ENCODE measurements around the gene ZNF157.
A peak's percentile ranks its signal among the peaks of the same experiment; 100 is the strongest.
"Not testable (repeated sequence)": the region's sequence is repeated elsewhere in the genome, so short reads cannot be mapped to it uniquely, and the experiment has no call there.

The ZNF157 gene

DNA sequence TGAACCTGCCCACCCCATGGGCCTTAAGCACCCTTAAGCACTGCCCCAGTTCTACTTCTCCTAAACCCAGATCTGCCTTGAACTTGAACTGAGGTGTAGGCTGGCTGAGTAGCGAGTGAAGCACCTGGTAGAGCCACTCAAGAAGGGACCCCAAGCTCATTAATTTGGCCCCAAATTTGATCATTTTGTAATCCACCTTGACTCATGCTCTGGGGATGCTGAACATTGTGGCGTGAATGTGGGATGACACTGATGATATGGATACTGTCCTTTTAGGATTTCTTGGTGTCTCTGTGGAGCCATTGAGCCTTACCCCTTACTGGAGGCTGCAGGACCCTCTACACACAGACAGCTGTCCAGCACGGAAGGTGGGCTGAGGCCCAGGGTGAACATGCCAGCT is at the start of gene ZNF157:
Gene ZNF157 (plus strand): TSS at position 301 of the 400 bp plus-strand sequence. CDS start 91 bp downstream, at position 392.
- TF ChIP-seq, protein P1, sequence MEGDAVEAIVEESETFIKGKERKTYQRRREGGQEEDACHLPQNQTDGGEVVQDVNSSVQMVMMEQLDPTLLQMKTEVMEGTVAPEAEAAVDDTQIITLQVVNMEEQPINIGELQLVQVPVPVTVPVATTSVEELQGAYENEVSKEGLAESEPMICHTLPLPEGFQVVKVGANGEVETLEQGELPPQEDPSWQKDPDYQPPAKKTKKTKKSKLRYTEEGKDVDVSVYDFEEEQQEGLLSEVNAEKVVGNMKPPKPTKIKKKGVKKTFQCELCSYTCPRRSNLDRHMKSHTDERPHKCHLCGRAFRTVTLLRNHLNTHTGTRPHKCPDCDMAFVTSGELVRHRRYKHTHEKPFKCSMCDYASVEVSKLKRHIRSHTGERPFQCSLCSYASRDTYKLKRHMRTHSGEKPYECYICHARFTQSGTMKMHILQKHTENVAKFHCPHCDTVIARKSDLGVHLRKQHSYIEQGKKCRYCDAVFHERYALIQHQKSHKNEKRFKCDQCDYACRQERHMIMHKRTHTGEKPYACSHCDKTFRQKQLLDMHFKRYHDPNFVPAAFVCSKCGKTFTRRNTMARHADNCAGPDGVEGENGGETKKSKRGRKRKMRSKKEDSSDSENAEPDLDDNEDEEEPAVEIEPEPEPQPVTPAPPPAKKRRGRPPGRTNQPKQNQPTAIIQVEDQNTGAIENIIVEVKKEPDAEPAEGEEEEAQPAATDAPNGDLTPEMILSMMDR (IDR thresholded peaks at IDR 0.05; ENCODE audit: low read depth, low read length), result no peak
- DNase-seq (ENCODE audit: extremely low read depth, low read depth), result no peak

DNA sequence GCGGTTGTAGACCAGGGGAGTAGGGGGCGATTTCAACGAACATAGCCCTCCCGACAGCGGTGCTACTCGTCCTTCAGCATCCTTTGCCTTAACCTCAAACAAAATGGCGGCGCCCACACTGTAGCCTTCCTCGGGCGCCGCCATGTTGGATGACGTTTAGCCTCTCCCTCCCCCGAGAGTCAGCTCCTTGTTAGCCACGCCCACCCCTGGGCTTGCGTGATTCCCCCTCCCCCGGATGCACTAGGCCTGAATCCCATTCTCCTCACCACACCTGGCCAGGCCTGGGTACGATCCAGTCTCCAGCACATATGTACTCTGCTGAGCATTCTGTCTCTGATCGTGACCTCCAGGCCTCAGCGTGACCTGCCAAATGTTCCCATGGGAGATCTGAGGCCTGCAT is 49.0 kb upstream of the ZNF157 start:
- TF ChIP-seq, protein P1 (IDR thresholded peaks at IDR 0.05; ENCODE audit: low read depth, low read length), result no peak
- DNase-seq (ENCODE audit: extremely low read depth, low read depth), result peak; percentile 10

DNA sequence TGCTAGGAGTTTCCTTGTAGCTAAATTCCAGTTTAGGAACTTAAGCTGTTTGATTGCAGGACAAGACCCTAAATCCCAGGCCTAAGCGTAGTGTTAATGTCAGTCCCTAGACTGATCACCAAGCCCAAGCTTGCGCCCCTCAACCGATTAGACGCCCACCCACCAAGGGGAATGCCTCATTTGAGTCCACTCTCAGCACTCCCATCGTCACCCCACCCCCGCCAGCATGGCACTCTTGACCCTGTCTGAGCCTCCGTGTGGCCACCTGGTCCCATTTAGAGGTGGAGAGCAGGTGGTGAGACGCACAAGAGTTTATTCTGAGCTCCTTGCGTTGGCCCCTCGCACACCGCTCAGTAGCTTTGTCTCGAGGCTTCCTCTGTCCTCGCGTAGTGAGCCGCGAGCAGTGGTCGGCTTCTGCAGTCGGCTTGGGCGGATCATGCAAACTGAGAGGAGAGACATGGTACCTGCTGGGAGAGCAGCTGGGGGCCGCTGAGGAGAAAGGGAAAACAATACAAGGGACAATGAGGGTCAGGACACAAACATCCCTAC is 48.5 kb upstream of the ZNF157 start:
- no peak for DNase-seq (ENCODE audit: extremely low read depth, low read depth)

DNA sequence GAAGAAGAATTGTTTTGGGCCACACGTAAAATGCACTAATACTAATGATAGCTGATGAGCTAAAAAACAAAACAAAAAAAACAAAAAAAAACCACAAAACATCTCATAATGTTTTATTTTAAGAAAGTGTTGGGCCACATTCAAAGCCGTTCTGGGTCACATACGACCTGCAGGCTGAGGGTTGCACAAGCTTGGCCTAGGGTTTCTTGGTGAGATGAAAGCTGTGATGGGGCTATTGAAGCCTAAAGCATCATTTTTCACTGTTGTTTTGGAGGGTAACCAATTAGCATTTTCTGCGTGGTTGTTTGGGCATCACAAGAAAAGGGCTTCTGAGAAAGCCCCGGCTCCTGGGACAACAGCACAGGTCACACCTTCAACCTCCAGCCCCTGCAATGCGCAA is 42.5 kb upstream of the ZNF157 start:
- DNase-seq (ENCODE audit: extremely low read depth, low read depth), result no peak
- TF ChIP-seq, protein P1 (IDR thresholded peaks at IDR 0.05; ENCODE audit: low read depth, low read length), result no peak

More for the DNA sequence above, 48.5 kb upstream of the ZNF157 start:
- TF ChIP-seq, protein P1 (IDR thresholded peaks at IDR 0.05; ENCODE audit: low read depth, low read length), result no peak

GRCh38 chrX:47332729-47333128 is 37.6 kb upstream of the ZNF157 start:
- DNase-seq (ENCODE audit: extremely low read depth, low read depth), result not testable (repeated sequence)

DNA sequence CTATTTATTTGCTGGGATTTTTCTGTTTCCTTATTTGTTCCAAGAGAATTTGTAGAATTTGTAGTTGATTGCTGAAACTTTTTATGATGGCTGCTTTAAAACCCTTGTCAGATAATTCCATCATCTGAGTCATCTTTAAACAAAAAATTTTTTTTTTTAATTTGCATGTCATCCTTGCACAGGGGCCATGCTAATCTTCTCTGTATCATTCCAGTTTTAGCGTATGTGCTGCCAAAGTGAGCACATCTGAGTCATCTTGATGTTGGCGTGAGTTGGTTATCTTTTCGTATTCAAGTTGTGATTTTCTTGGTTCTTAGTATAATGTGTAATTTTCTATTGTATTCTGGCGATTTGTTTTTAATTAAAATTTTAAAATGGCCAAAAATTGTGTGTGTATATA is 18.7 kb upstream of the ZNF157 start:
- no peak for DNase-seq (ENCODE audit: extremely low read depth, low read depth)
- TF ChIP-seq, protein P1 (IDR thresholded peaks at IDR 0.05; ENCODE audit: low read depth, low read length), result no peak

DNA sequence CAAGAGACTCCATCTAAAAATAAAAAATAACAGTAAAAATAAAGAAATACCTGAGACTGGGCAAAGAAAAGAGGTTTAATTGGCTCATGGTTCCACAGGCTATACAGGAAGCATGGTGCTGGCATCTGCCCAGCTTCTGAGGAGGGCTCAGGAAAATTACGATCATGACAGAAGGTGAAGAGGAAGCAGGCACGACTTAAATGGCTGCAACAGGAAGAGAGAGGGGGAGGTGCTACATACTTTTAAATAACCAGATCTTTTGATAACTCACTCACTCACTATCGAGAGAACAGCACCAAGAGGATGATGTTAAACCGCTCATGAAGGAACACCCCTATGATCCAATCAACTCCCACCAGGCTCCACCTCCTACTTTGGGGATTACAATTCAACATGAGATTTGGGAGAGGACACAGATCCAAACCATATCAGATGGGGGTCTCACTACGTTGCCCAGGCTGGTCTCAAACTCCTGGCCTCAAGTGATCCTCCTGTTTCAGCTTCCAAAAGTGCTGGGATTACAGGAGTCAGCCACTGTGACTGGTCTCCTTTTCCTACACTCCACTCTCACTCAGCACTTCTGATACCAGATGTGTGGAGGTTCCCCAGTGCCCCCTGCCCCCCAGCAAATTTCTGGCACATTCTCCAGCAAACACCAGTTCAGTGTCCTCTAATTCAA is 11.9 kb upstream of the ZNF157 start:
- DNase-seq (ENCODE audit: extremely low read depth, low read depth), result no peak
- TF ChIP-seq, protein P1 (IDR thresholded peaks at IDR 0.05; ENCODE audit: low read depth, low read length), result no peak

All from AG09319 (cell line).